Fibroblast of lung (primary cell): ENCODE data around the gene FRMD4A. TPM values are rescaled to one million over a fixed set of nuclear protein-coding genes. Genes with fewer than 3 reads are reported as not detected.

Experiments
- DNase-seq, 2 donors: peaks; one replicate each; pipeline versions ENCODE4 v3.0.0 to v3.0.0-alpha.2; 2010; ENCODE audit warnings: low read depth in 2 of 2
- H2AFZ ChIP-seq: 2 replicates; pipeline ENCODE4 v1.5.1; 2012; ENCODE audit warnings: low read length, control low read depth, inconsistent platforms
- H3K27ac ChIP-seq: 2 replicates; pipeline ENCODE4 v1.5.1; 2011; ENCODE audit warnings: low read length, control low read depth; ENCODE audit not compliant: insufficient read depth
- H3K27me3 ChIP-seq: 2 replicates; pipeline ENCODE4 v1.5.1; 2011; ENCODE audit warnings: mild to moderate bottlenecking, low read length; ENCODE audit not compliant: control insufficient read depth, insufficient read depth
- H3K36me3 ChIP-seq: 2 replicates; pipeline ENCODE4 v1.5.1; 2011; ENCODE audit warnings: low read length; ENCODE audit not compliant: control insufficient read depth, insufficient read depth
- H3K4me1 ChIP-seq: 2 replicates; pipeline ENCODE4 v1.5.1; 2011; ENCODE audit warnings: low read length; ENCODE audit not compliant: control insufficient read depth, insufficient read depth; ENCODE audit errors: extremely low read depth
- H3K4me2 ChIP-seq: 2 replicates; pipeline ENCODE4 v1.5.1; 2011; ENCODE audit warnings: low read length, control low read depth; ENCODE audit not compliant: insufficient read depth; ENCODE audit errors: extremely low read depth
- H3K4me3 ChIP-seq, 4 experiments: fragments of 200-600 bp in 1 of 4; sonication (generic) in 1 of 4; replicated peaks in 1 of 4; 2 replicates each; pipeline ENCODE4 v1.5.1; 2011 to 2016; ENCODE audit warnings: low read length in 4 of 4, low read depth in 3 of 4, mild to moderate bottlenecking in 3 of 4, control low read depth in 2 of 4, inconsistent platforms in 1 of 4, mixed read lengths in 1 of 4; ENCODE audit not compliant: insufficient read depth in 1 of 4; ENCODE audit errors: control extremely low read depth in 1 of 4
- H3K79me2 ChIP-seq: 2 replicates; pipeline ENCODE4 v1.5.1; 2012; ENCODE audit warnings: mild to moderate bottlenecking, low read length, inconsistent platforms; ENCODE audit not compliant: control insufficient read depth, insufficient read depth
- H3K9ac ChIP-seq: 2 replicates; pipeline ENCODE4 v1.5.1; 2011; ENCODE audit warnings: mild to moderate bottlenecking, low read length, control low read depth; ENCODE audit not compliant: insufficient read depth
- H3K9me3 ChIP-seq: 2 replicates; pipeline ENCODE4 v1.5.1; 2012; ENCODE audit warnings: low read depth, low read length; ENCODE audit not compliant: control insufficient read depth, insufficient read depth
- H4K20me1 ChIP-seq: 2 replicates; pipeline ENCODE4 v1.5.1; 2011; ENCODE audit warnings: low read length; ENCODE audit not compliant: control insufficient read depth, insufficient read depth; ENCODE audit errors: extremely low read depth
- EZH2 ChIP-seq: IDR thresholded peaks from 2 replicates; pipeline ENCODE4 v1.5.1; 2012; ENCODE audit warnings: low read length, control low read depth, mild to moderate bottlenecking; ENCODE audit errors: missing control alignments
- polyA plus RNA-seq, 2 donors: library from polyadenylated mRNA; depleted of rRNA in 1 of 2; stranded (reverse) in 1 of 2; unstranded in 1 of 2; fragments of >200 nt; gene quantifications; 2 replicates each; pipeline ENCODE4 v1.2.1, GENCODE V29; 2011 to 2012; ENCODE audit warnings: missing spikeins in 1 of 2
- total RNA-seq: library from RNA; depleted of rRNA; stranded (reverse); fragments of >200 nt; gene quantifications from 2 replicates; pipeline ENCODE4 v1.2.1, GENCODE V29; 2014
- TF ChIP-seq, protein P1 (sequence below), 2 donors: IDR thresholded peaks in 1 of 2; conservative IDR thresholded peaks in 1 of 2; 1 replicate in 1 of 2; 2 replicates in 1 of 2; pipeline ENCODE4 v1.5.1; 2011 to 2012; ENCODE audit warnings: low read length in 2 of 2, control low read depth in 1 of 2, inconsistent platforms in 1 of 2, low read depth in 1 of 2, mild to moderate bottlenecking in 1 of 2

Gene FRMD4A
- total and polyA plus RNA-seq, 2 donors (not counting 1 experiment from before 2014, with no cell fraction given), result 26.9 to 63.6 TPM

DNA sequence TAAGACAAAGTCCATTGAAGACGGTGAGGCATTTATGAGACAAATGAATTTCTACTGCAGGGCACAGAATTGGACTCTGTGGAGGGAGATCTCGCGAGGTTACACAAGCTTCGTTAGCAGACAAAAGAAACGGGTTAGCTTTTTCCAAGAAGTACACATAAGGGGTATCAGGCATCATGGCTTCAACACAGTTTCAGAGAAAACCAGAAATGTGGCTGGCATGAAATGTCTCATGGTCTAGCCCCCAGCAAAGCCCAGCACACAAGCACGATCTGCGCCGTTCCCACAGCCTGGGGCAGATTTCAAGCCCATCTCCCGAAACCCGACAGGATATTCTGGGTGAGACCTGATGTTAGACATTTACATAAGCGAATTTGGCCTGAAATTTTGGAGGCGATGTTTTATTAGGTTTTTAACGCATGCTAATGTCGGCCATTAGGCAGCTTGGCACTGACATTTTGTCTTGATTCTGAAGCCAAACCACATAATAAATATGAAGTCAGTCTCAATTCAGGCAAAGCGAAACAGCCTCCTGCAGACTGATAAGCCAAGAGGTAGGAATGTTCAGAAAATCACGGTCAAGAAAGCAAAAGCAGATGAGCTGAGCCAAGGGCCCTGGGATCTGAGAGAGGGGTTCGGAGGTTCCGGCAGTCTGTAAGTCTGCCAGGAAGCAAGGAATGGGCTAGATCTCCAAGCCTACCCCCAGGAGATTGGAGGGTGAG lies 503.5 kb downstream of the FRMD4A start:
- peak overlapping the region; percentile 20 to 36 (median 28) for H3K4me3 ChIP-seq
- H4K20me1 ChIP-seq, result no peaks in the 10 kb centered on the region
- no peaks in the 10 kb centered on the region for H3K79me2 ChIP-seq
- H3K36me3 ChIP-seq, result no peaks in the 10 kb centered on the region
- peak overlapping the region; percentile 5 for H3K27ac ChIP-seq
- DNase-seq, result peak; percentile 57 to 72
- TF ChIP-seq, protein P1, sequence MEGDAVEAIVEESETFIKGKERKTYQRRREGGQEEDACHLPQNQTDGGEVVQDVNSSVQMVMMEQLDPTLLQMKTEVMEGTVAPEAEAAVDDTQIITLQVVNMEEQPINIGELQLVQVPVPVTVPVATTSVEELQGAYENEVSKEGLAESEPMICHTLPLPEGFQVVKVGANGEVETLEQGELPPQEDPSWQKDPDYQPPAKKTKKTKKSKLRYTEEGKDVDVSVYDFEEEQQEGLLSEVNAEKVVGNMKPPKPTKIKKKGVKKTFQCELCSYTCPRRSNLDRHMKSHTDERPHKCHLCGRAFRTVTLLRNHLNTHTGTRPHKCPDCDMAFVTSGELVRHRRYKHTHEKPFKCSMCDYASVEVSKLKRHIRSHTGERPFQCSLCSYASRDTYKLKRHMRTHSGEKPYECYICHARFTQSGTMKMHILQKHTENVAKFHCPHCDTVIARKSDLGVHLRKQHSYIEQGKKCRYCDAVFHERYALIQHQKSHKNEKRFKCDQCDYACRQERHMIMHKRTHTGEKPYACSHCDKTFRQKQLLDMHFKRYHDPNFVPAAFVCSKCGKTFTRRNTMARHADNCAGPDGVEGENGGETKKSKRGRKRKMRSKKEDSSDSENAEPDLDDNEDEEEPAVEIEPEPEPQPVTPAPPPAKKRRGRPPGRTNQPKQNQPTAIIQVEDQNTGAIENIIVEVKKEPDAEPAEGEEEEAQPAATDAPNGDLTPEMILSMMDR (conservative IDR thresholded peaks at IDR 0.05 in 1 of 2, IDR thresholded peaks at IDR 0.05 in 1 of 2; ENCODE audit: low read depth in 1 of 2, low read length in 2 of 2), result no peak
- no peak for TF ChIP-seq EZH2
- H3K4me1 ChIP-seq, result peaks cover 6% of the 10 kb centered on the region
- H2AFZ ChIP-seq, result peak overlapping the region; percentile 50
- no peaks in the 10 kb centered on the region for H3K27me3 ChIP-seq
- peak overlapping the region; percentile 97 for H3K4me2 ChIP-seq
- H3K9ac ChIP-seq, result no peak overlapping the region
- no peaks in the 10 kb centered on the region for H3K9me3 ChIP-seq

DNA sequence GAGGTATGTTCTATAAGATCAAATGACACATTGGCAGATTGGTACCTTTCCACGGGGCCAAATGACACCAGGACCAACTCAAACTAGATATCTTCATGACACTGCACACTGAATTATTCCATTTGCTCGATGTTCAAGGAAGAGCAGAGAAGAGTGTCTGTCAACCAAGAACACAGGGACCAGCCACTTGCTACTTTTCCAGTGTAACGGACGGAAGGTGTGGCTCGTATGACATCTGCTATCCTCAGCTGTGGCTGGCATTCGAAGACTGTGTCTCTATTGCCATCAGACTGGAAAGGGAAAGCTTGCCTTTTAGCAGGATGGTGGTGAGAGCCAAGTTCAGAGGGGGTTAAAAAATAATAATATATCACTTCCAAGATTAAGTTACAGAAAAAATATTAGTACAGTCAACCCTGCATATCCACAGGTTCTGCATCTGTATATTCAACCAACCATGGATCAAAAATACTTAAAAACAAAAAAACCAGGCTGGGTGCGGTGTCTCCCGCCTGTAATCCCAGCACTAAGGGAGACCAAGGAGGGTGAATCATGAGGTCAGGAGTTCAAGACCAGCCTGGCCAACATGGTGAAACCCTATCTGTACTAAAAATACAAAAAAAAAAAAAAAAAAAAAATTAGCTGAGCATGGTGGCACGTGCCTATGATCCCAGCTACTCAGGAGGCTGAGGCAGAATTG lies 506.9 kb downstream of the FRMD4A start:
- Histone ChIP-seq H3K27ac (no peak overlapping the region), H3K9ac (no peak overlapping the region), H3K9me3 (no peaks in the 10 kb centered on the region), H3K27me3 (no peaks in the 10 kb centered on the region), H3K36me3 (no peaks in the 10 kb centered on the region), H2AFZ (no peak overlapping the region), H3K4me2 (no peak overlapping the region), H3K4me1 (peaks cover 9% of the 10 kb centered on the region), H3K4me3 (no peak overlapping the region), H3K79me2 (no peaks in the 10 kb centered on the region), H4K20me1 (no peaks in the 10 kb centered on the region)
- no peak for TF ChIP-seq EZH2
- TF ChIP-seq, protein P1 (conservative IDR thresholded peaks at IDR 0.05 in 1 of 2, IDR thresholded peaks at IDR 0.05 in 1 of 2; ENCODE audit: low read depth in 1 of 2, low read length in 2 of 2), result no peak
- peak in 1 of 2 donors; percentile 32 for DNase-seq

DNA sequence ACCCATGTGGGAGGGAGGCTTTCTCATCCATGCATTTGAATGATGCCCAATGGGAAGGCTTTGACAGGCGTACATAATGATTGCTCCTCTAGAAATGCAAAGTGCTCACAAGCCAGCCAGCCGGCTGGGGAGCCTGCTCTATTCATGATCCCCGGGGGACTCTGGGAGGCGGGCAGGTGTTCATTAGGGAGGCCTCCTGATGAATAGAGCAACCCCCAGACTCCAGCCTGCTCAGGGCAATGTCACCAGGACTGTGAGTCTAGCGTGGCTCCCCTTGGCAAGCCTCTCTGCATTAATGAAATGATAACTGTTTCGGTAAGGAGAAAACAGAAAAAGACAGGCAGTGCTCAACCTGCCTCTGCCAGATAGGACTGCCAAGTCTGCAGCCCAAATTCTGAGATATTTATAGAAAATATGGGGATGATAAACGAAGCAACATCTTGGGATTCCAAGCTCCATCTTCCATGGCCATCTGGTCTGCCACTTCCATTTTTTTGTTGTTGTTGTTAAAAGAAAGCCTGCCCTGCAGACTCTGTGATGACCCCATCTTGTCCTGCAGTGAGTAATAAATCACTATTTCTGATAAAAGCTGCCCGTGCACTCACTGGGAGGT lies 507.5 kb downstream of the FRMD4A start:
- H3K9me3 ChIP-seq, result no peaks in the 10 kb centered on the region
- H3K4me3 ChIP-seq, result no peak overlapping the region
- peaks cover 9% of the 10 kb centered on the region for H3K4me1 ChIP-seq
- H3K9ac ChIP-seq, result no peak overlapping the region
- no peaks in the 10 kb centered on the region for H3K36me3 ChIP-seq
- no peak overlapping the region for H3K4me2 ChIP-seq
- H3K27me3 ChIP-seq, result no peaks in the 10 kb centered on the region
- no peak overlapping the region for H2AFZ ChIP-seq
- no peak for DNase-seq
- TF ChIP-seq EZH2, result no peak
- TF ChIP-seq, protein P1 (conservative IDR thresholded peaks at IDR 0.05 in 1 of 2, IDR thresholded peaks at IDR 0.05 in 1 of 2; ENCODE audit: low read depth in 1 of 2, low read length in 2 of 2), result no peak
- H4K20me1 ChIP-seq, result no peaks in the 10 kb centered on the region
- H3K27ac ChIP-seq, result no peak overlapping the region
- H3K79me2 ChIP-seq, result no peaks in the 10 kb centered on the region
